ENCODE measurements around the gene NDST3. TPM values are rescaled to one million over a fixed set of nuclear protein-coding genes. Genes with fewer than 3 reads are reported as not detected.

The NDST3 gene
- total and polyA plus RNA-seq, 5 donors from 2014 or later: not detected

DNA sequence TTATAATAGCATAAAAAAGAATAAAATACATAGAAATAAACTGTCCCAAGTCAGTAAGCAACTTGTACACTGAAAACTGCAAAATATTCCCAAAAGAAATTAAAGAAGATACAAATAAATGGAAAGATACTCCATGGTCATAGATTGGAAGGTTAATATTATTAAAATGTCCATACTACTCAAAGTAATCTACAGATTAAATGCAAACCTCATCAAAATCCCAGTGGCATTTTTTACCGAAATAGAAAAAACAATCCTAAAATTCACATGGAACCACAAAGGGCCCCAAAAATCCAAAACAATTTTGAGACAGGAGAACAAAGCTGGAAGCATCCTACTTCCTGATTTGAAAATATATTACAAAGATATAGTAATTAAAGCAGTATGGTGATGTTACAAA lies 133.0 kb downstream of the NDST3 start:
- Mint-ChIP-seq H3K4me1 (no peaks in the 10 kb centered on the region), H3K27me3 (no peaks in the 10 kb centered on the region), H3K27ac (no peak overlapping the region), H3K4me3 (no peak overlapping the region), H3K9me3 (peaks cover 0 to 22% (median 3%) of the 10 kb centered on the region in 7 donors), H3K36me3 (no peaks in the 10 kb centered on the region)
- H3K27me3 ChIP-seq (ENCODE audit: control insufficient read depth, insufficient read depth, low read length): no peaks in the 10 kb centered on the region
- ATAC-seq (ENCODE audit: low read depth in 2 of 2) (no peak), DNase-seq (no peak)
- H3K9me3 ChIP-seq (ENCODE audit: control insufficient read depth in 2 of 2, low read length in 2 of 2): no peaks in the 10 kb centered on the region
- H3K4me1 ChIP-seq (ENCODE audit: control insufficient read depth, insufficient read depth, low read length, poor library complexity, severe bottlenecking): no peaks in the 10 kb centered on the region
- H3K36me3 ChIP-seq (ENCODE audit: control insufficient read depth, insufficient read depth, low read length): no peaks in the 10 kb centered on the region
- H3K27ac ChIP-seq (ENCODE audit: insufficient read depth, low read length, poor library complexity, severe bottlenecking): no peak overlapping the region
- H3K4me3 ChIP-seq (ENCODE audit: low read depth, low read length): no peak overlapping the region

DNA sequence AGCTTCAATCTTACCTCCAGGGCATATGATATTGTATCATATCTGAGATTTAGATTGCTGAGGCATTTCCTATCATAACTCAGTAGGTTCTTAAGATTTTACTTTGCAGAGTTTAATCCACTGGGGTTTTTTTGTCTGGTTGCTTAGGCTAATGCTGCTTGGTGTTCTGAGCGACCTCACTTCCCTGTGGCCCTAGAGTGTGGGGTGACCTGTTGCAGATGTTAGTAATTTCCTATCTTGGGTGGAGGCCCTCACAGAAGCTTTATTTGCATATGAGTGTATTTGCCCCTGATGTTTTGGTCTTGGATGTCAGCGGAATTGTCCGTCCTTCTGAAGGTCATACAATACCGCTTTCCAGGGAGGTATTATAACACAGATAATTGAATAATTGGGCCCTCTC lies 137.1 kb downstream of the NDST3 start:
- Mint-ChIP-seq H3K27me3 (no peaks in the 10 kb centered on the region), H3K4me3 (no peak overlapping the region), H3K27ac (no peak overlapping the region), H3K36me3 (no peaks in the 10 kb centered on the region), H3K9me3 (peaks cover 0 to 12% (median under 1%) of the 10 kb centered on the region in 7 donors), H3K4me1 (no peaks in the 10 kb centered on the region)
- DNase-seq: no peak
- Histone ChIP-seq H3K36me3 (ENCODE audit: control insufficient read depth, insufficient read depth, low read length) (no peaks in the 10 kb centered on the region), H3K27ac (ENCODE audit: insufficient read depth, low read length, poor library complexity, severe bottlenecking) (no peak overlapping the region), H3K4me1 (ENCODE audit: control insufficient read depth, insufficient read depth, low read length, poor library complexity, severe bottlenecking) (no peaks in the 10 kb centered on the region), H3K9me3 (ENCODE audit: control insufficient read depth in 2 of 2, low read length in 2 of 2) (no peaks in the 10 kb centered on the region), H3K27me3 (ENCODE audit: control insufficient read depth, insufficient read depth, low read length) (no peaks in the 10 kb centered on the region), H3K4me3 (ENCODE audit: low read depth, low read length) (no peak overlapping the region)
- ATAC-seq (ENCODE audit: low read depth in 2 of 2): no peak

DNA sequence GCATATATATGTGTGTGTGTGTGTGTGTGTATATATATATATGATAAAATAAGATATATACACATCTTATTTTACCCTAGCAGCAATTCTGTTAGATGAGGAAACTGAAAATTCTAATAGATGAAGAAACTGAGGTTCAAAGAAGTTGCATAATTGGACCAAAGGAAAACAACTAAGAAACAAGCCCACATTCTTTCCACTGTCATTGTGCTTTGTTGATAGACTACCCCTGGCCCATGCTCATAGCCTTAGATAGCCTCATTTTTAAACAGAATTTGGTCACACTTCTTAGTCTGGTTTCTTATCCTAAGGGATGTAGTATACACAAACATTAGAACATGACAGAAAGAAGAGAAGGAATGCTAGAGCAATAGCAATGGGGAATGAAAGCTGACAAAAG lies 138.8 kb downstream of the NDST3 start:
- Histone ChIP-seq H3K9me3 (ENCODE audit: control insufficient read depth in 2 of 2, low read length in 2 of 2) (no peaks in the 10 kb centered on the region), H3K27me3 (ENCODE audit: control insufficient read depth, insufficient read depth, low read length) (no peaks in the 10 kb centered on the region), H3K4me3 (ENCODE audit: low read depth, low read length) (no peak overlapping the region), H3K27ac (ENCODE audit: insufficient read depth, low read length, poor library complexity, severe bottlenecking) (no peak overlapping the region), H3K36me3 (ENCODE audit: control insufficient read depth, insufficient read depth, low read length) (no peaks in the 10 kb centered on the region), H3K4me1 (ENCODE audit: control insufficient read depth, insufficient read depth, low read length, poor library complexity, severe bottlenecking) (no peaks in the 10 kb centered on the region)
- H3K9me3 Mint-ChIP-seq: peaks cover 0 to 4% (median 0%) of the 10 kb centered on the region in 7 donors
- H3K4me1 Mint-ChIP-seq: no peaks in the 10 kb centered on the region
- H3K27me3 Mint-ChIP-seq: no peaks in the 10 kb centered on the region
- H3K27ac Mint-ChIP-seq: no peak overlapping the region
- no peaks in the 10 kb centered on the region for H3K36me3 Mint-ChIP-seq
- no peak overlapping the region for H3K4me3 Mint-ChIP-seq
- ATAC-seq (ENCODE audit: low read depth in 2 of 2): no peak
- DNase-seq: no peak

DNA sequence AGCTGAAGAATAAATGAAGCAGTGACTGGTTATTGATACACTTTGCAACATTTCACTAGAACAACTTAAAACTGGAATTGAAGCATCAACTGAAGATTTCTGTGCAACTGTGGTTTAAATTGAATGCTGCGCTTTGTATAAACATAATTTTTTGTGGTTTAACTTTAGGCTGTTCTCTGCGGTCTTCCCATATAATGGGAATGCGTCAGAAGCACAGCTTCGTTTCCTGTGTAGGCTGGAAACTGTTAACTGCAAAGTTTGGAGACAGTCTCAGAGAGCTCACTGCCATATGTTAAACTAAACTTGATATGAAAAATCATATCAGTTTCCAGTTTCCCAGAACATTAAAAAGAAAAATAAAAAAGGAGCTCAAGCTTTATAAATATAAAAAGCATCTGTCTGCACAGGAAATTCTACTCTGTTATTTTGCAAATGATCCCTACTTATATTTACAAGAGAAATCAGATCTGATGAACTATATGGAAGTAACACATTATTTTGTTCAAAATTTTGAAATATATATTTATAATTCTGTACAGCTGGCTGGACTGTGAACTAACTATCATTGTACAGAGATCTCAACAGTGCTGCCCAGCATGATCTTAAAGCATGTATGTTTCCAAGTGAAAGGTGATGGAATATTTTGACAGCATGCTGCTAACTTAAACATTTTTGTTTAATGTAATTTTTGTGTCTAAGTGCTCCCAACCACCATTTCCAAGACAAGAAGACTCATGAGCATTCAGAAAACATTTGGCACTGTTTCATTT lies 139.9 kb downstream of the NDST3 start:
- no peaks in the 10 kb centered on the region for H3K27me3 ChIP-seq (ENCODE audit: control insufficient read depth, insufficient read depth, low read length)
- H3K27ac ChIP-seq (ENCODE audit: insufficient read depth, low read length, poor library complexity, severe bottlenecking): no peak overlapping the region
- H3K36me3 ChIP-seq (ENCODE audit: control insufficient read depth, insufficient read depth, low read length): no peaks in the 10 kb centered on the region
- no peaks in the 10 kb centered on the region for H3K9me3 ChIP-seq (ENCODE audit: control insufficient read depth in 2 of 2, low read length in 2 of 2)
- Mint-ChIP-seq H3K27me3 (no peaks in the 10 kb centered on the region), H3K36me3 (no peaks in the 10 kb centered on the region), H3K4me3 (no peak overlapping the region), H3K9me3 (peaks cover 0 to 1% (median 0%) of the 10 kb centered on the region in 7 donors), H3K27ac (no peak overlapping the region), H3K4me1 (no peaks in the 10 kb centered on the region)
- ATAC-seq (ENCODE audit: low read depth in 2 of 2): no peak
- H3K4me1 ChIP-seq (ENCODE audit: control insufficient read depth, insufficient read depth, low read length, poor library complexity, severe bottlenecking): no peaks in the 10 kb centered on the region
- DNase-seq: no peak
- H3K4me3 ChIP-seq (ENCODE audit: low read depth, low read length): no peak overlapping the region

DNA sequence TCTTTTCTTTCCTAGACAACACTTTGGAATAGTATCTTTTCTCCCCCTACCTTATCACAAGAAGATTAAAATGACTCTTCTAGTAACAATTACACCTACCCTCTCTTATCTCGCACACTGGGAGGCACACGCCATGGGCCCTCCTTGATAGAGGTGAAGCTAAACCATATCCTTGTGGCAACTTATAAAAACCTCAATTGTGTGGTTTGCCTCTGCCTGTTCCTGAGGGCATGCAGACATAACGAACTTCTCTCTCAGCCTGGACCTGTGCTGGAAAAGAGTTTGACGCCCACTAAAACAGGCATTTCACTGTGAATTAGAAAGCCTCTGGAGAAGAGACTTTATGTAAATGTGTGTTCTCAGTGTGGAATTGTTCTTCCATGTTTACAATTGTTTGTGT lies 141.2 kb downstream of the NDST3 start:
- no peak for DNase-seq

DNA sequence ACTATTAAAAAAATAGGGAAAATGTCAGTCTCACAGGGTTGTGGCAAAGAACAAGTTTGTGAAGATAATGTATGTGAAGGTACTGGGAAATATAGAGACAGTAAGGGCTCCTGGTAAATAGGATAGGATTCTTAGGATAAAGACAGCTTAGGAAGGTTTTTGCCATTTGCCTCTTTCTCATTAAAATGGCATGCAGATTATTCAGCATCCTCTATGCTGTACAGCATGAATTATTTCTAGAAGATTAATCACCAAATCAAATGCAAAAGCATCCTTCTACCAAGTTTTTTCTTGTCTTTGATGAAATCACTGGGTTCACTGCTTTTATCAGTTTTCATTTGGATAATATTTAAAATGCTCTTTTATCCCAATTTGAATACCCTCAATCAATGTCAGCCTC lies 142.8 kb downstream of the NDST3 start:
- Mint-ChIP-seq H3K27ac (no peak overlapping the region), H3K9me3 (peaks cover 0 to 3% (median 0%) of the 10 kb centered on the region in 7 donors), H3K4me3 (no peak overlapping the region), H3K36me3 (no peaks in the 10 kb centered on the region), H3K4me1 (no peaks in the 10 kb centered on the region), H3K27me3 (peaks cover 5% of the 10 kb centered on the region)
- DNase-seq (no peak), ATAC-seq (ENCODE audit: low read depth in 2 of 2) (no peak)
- no peaks in the 10 kb centered on the region for H3K4me1 ChIP-seq (ENCODE audit: control insufficient read depth, insufficient read depth, low read length, poor library complexity, severe bottlenecking)
- H3K4me3 ChIP-seq (ENCODE audit: low read depth, low read length): no peak overlapping the region
- H3K36me3 ChIP-seq (ENCODE audit: control insufficient read depth, insufficient read depth, low read length): no peaks in the 10 kb centered on the region
- no peaks in the 10 kb centered on the region for H3K9me3 ChIP-seq (ENCODE audit: control insufficient read depth in 2 of 2, low read length in 2 of 2)
- no peaks in the 10 kb centered on the region for H3K27me3 ChIP-seq (ENCODE audit: control insufficient read depth, insufficient read depth, low read length)
- no peak overlapping the region for H3K27ac ChIP-seq (ENCODE audit: insufficient read depth, low read length, poor library complexity, severe bottlenecking)

More for the DNA sequence above, 141.2 kb downstream of the NDST3 start:
- H3K36me3 ChIP-seq (ENCODE audit: control insufficient read depth, insufficient read depth, low read length): no peaks in the 10 kb centered on the region
- no peak for ATAC-seq (ENCODE audit: low read depth in 2 of 2)
- no peak overlapping the region for H3K4me3 Mint-ChIP-seq
- peaks cover 0 to 2% (median 0%) of the 10 kb centered on the region in 7 donors for H3K9me3 Mint-ChIP-seq
- no peaks in the 10 kb centered on the region for H3K36me3 Mint-ChIP-seq
- no peaks in the 10 kb centered on the region for H3K4me1 ChIP-seq (ENCODE audit: control insufficient read depth, insufficient read depth, low read length, poor library complexity, severe bottlenecking)
- H3K27ac Mint-ChIP-seq: no peak overlapping the region
- no peak overlapping the region for H3K27ac ChIP-seq (ENCODE audit: insufficient read depth, low read length, poor library complexity, severe bottlenecking)
- no peaks in the 10 kb centered on the region for H3K4me1 Mint-ChIP-seq
- H3K27me3 Mint-ChIP-seq: no peaks in the 10 kb centered on the region
- no peak overlapping the region for H3K4me3 ChIP-seq (ENCODE audit: low read depth, low read length)
- H3K9me3 ChIP-seq (ENCODE audit: control insufficient read depth in 2 of 2, low read length in 2 of 2): no peaks in the 10 kb centered on the region
- no peaks in the 10 kb centered on the region for H3K27me3 ChIP-seq (ENCODE audit: control insufficient read depth, insufficient read depth, low read length)

DNA sequence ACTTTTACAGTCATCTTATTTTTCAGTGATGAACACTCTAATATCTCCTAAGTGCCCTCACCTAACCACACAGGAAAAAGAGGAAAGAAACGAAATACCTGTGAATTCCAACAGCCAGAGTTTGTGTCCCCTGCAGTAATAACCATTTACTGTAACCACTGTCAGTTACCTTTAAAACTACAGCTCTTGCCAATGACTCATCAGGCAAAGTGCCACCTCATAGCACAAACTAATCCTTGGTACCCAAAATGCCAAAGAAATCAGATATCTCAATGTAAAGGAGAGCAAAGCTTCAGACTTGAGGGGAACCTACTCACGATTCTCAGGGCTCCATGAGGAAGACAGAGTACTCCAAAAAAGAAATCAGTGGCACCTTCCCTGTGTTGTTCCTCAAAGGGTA lies 146.5 kb downstream of the NDST3 start:
- Mint-ChIP-seq H3K36me3 (no peaks in the 10 kb centered on the region), H3K9me3 (peaks cover 0 to 3% (median 0%) of the 10 kb centered on the region in 7 donors), H3K27ac (no peak overlapping the region), H3K27me3 (peaks cover 5% of the 10 kb centered on the region), H3K4me3 (no peak overlapping the region), H3K4me1 (no peaks in the 10 kb centered on the region)
- ATAC-seq (ENCODE audit: low read depth in 2 of 2): no peak
- H3K4me1 ChIP-seq (ENCODE audit: control insufficient read depth, insufficient read depth, low read length, poor library complexity, severe bottlenecking): no peaks in the 10 kb centered on the region
- no peak overlapping the region for H3K27ac ChIP-seq (ENCODE audit: insufficient read depth, low read length, poor library complexity, severe bottlenecking)
- H3K4me3 ChIP-seq (ENCODE audit: low read depth, low read length): no peak overlapping the region
- H3K36me3 ChIP-seq (ENCODE audit: control insufficient read depth, insufficient read depth, low read length): no peaks in the 10 kb centered on the region
- no peak for DNase-seq
- H3K27me3 ChIP-seq (ENCODE audit: control insufficient read depth, insufficient read depth, low read length): no peaks in the 10 kb centered on the region
- no peaks in the 10 kb centered on the region for H3K9me3 ChIP-seq (ENCODE audit: control insufficient read depth in 2 of 2, low read length in 2 of 2)

DNA sequence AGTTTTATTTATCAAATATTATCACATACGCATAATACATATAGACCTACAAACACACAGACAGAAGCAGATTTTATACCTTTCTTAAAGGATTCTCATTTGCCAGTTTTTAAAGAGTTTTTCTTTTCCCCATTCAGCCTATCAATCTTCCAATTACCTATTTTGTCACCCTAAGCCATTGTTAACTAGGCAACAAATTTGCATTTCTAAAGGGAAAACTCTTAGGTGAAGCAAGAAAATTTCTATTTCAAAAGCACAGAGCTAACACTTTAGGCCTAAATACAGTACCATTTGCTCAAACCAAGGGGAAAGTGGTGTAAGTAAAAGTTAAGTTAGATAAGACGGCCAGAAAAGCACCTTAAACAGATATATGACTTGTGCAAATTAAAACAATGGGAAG lies 156.6 kb downstream of the NDST3 start:
- Histone ChIP-seq H3K4me3 (ENCODE audit: low read depth, low read length) (no peak overlapping the region), H3K4me1 (ENCODE audit: control insufficient read depth, insufficient read depth, low read length, poor library complexity, severe bottlenecking) (no peaks in the 10 kb centered on the region), H3K9me3 (ENCODE audit: control insufficient read depth in 2 of 2, low read length in 2 of 2) (no peaks in the 10 kb centered on the region), H3K36me3 (ENCODE audit: control insufficient read depth, insufficient read depth, low read length) (no peaks in the 10 kb centered on the region), H3K27ac (ENCODE audit: insufficient read depth, low read length, poor library complexity, severe bottlenecking) (no peak overlapping the region), H3K27me3 (ENCODE audit: control insufficient read depth, insufficient read depth, low read length) (no peaks in the 10 kb centered on the region)
- Mint-ChIP-seq H3K27ac (no peak overlapping the region), H3K9me3 (peaks cover 0 to 4% (median 0%) of the 10 kb centered on the region in 7 donors), H3K36me3 (no peaks in the 10 kb centered on the region), H3K4me1 (no peaks in the 10 kb centered on the region), H3K27me3 (no peaks in the 10 kb centered on the region), H3K4me3 (no peak overlapping the region)
- no peak for ATAC-seq (ENCODE audit: low read depth in 2 of 2)
- DNase-seq: no peak

All from CD4-positive, CD25-positive, alpha-beta regulatory T cell (primary cell).